NCI-H1092 treated with DMSO at 0.1 percent for 48 hours (cell line): ENCODE data around the gene CDHR2.
"Not testable (repeated sequence)": the region's sequence is repeated elsewhere in the genome, so short reads cannot be mapped to it uniquely, and the experiment has no call there.

Source experiments
- DNase-seq: peaks from one replicate; lab custom pipeline; 2025; lab: John Stamatoyannopoulos, UW

CDHR2 gene

DNA sequence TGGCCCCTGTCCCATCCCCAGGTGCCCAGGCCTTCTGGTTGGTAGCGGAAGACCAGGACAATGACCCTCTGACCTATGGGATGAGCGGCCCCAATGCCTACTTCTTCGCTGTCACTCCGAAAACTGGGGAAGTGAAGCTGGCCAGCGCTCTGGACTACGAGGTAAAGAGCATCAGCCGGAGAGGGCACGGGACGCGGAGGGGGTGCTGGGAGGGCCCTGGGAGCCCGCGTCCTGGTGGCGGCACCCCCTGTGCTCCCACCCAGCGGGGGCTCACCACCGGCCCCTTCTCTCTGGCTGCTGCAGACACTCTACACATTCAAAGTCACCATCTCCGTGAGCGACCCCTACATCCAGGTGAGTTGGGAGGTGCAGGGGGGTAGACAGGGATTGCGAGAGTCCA is 19.5 kb downstream of the CDHR2 start:
- no peak for DNase-seq

DNA sequence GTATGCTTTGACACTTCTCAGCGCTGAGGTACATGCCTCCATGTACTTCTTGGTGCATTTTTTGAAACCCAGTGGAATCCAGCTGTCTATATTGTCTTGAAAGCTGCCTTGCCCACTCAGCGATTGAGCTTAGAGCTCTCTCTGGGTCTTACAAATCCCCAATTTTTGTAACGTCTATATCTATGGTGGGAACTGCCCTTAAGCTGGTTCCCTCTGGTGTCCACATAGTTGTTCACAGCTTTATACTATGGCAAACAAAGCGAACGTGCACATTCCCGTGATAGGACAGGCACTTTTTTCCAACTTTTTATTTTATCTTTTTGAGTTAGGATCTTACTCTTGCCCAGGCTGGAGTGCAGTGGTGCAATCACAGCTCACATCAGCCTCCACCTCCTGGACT is 20.9 kb downstream of the CDHR2 start:
- no peak for DNase-seq

DNA sequence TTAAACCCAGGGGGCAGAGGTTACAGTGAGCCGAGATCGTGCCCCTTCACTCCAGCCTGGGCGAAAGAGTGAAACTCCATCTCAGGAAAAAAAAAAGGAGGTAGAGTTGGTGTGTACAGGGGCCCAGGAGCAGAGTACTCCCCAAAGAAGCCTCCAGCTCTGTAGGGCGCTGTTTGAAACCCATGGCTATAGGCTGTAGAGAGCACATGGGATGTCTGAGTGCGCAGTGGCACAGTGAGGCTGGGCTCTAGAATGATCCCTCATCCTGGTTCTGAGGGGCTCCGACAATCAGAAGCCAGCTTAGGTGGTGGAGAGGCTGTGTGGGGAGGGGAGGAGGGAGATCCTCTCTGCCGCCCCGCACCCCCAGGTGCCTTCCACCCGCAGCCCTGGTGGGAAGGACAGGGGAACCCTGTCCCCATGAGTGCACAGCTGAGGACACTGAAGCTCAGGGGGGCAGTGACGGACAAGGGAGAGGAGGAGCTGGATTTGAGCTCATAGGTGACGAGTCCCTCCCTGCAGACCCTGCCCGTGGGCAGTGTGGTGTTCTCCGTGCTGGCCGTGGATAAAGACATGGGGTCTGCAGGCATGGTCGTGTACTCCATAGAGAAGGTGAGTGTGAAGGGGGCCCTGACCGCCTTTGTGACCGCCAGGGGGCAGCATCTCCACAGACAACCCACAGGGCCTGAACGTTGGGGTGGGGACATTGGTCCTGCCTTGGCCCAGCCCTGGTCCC is 24.6 kb downstream of the CDHR2 start:
- peak; percentile 8 for DNase-seq

DNA sequence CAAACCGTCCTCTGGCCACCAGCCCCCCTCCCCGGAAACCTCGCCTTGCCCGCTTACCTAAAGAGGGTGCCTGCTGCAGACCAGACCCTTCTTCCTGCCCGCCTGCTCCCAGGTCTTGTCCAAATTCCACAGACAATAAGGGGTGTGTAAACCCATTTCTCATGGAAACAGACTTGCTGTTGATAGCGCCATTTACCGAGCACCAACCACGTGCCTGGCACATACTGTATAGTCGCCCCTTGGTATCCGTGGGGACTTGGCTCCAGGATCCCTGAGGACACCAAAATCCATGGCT is 25.1 kb downstream of the CDHR2 start:
- DNase-seq = no peak

DNA sequence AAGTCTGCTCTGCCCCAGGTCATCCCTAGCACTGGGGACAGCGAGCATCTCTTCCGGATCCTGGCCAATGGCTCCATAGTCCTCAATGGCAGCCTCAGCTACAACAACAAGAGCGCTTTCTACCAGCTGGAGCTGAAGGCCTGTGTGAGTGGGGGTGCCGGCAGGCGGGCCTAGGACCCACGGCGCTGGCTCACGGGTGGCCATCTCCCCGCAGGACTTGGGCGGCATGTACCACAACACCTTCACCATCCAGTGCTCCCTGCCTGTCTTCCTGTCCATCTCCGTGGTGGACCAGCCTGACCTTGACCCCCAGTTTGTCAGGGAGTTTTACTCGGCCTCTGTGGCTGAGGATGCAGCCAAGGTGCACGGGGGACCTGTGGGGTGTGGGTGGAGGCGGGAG is 25.9 kb downstream of the CDHR2 start:
- DNase-seq = no peak

DNA sequence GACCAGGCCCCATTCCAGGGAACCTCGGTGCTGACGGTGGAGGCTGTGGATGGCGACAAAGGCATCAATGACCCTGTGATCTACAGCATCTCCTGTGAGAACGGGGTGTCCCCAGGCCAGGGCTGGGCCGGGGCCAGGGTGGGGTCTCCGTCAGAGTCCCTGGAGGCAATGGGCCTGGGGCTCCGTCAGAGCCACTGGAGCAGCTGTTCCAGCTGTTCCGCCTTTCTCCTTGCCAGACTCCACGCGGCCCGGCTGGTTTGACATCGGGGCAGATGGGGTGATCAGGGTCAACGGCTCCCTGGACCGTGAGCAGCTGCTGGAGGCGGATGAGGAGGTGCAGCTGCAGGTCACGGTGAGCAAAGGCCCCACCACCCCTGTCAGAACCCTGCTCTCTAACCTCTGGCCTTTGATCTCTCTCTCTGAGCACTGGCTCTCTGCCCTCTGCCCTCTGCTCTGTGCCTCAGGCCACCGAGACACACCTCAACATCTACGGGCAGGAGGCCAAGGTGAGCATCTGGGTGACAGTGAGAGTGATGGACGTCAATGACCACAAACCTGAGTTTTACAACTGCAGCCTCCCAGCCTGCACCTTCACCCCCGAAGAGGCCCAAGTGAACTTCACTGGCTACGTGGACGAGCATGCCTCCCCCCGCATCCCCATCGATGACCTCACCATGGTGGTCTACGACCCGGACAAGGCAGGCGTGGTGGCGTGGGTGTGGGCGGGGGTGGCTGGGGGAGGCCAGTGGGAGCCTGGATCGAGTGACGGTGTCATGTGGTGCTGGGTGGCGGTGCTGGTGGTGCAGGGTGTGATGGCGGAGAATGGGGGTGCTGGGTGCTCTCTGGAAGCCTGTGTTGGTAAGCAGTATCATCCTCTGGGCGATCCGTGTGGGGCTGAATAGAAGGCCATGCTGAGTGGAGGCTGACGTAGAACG is 26.6 kb downstream of the CDHR2 start:
- DNase-seq = no peak

DNA sequence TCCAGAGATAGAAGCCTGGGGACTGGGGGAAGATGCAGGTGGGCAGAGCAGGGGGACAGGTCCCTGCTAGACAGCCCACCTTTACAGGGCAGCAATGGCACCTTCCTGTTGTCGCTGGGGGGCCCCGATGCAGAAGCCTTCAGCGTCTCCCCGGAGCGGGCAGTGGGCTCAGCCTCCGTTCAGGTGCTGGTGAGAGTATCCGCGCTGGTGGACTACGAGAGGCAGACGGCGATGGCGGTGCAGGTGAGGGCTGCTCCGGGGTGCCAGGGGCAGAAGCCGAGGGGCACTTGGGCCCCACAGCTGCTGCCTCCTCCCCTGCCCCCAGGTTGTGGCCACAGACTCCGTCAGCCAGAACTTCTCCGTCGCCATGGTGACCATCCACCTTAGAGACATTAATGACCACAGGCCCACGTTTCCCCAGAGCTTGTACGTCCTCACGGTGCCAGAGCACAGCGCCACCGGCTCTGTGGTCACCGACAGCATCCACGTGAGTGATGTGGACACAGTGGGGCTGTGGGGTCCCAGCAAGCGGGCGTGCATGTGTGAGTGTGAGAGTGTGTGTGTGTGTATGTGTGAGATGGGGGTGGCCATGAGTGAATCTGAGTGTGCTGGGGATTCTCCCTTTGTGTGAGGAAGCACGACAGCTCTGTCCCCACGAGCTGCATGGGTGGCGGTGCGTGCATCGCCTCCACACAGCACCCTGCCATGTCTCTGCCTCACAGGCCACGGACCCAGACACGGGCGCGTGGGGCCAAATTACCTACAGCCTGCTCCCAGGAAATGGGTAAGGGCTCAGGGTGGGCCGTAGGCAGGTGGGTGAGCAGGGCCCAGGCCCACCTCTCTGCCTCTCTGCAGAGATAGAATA is 28.4 kb downstream of the CDHR2 start:
- no peak for DNase-seq

DNA sequence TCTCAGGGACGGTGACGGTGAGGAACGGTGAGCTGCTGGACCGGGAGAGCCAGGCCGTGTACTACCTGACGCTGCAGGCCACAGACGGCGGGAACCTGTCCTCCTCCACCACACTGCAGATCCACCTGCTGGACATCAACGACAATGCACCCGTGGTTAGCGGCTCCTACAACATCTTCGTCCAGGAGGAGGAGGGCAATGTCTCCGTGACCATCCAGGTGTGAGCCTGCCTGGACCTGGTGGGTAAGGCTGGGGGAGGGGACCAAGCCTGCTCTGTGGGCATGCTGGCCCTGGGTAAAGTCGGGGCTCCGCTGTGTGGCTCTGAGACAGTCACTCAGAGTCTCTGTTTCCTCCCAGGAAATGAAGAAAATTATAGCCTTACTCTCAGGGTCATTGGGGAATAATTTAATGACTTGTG is 29.3 kb downstream of the CDHR2 start:
- DNase-seq = no peak

DNA sequence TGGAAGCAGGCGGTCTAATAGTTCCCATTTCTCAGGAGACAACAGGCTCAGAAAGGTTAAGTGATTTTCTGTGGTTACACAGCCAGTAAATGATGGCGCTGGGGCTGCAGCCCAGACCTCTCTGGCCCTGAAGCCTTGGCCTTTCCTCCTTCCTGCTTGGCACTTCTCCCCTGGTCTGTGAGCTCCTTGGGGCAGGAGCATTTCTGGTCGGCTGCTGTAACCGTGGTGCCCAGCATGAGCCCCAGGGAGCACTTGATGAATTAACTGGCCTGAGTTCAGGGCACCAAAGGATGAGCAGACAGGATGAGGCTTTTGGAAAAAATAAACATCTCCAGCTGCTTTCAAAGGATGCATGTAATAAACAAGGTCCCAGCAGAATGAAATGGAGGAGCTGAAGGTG is 30.2 kb downstream of the CDHR2 start:
- DNase-seq = no peak

DNA sequence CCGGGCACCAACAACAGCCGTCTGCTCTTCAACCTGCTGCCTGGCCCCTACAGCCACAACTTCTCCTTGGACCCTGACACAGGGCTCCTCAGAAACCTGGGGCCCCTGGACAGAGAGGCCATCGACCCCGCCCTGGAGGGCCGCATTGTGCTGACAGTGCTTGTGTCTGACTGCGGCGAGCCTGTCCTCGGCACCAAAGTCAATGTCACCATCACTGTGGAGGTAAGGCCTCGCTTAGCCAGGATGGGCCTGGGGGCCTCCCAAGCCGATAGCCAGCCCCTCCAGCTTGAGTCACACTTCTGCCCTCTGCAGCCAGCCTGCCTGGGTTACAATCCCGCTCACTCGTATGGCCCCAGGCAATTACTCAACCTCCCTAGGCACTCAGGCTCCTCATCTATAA is 32.2 kb downstream of the CDHR2 start:
- no peak for DNase-seq

DNA sequence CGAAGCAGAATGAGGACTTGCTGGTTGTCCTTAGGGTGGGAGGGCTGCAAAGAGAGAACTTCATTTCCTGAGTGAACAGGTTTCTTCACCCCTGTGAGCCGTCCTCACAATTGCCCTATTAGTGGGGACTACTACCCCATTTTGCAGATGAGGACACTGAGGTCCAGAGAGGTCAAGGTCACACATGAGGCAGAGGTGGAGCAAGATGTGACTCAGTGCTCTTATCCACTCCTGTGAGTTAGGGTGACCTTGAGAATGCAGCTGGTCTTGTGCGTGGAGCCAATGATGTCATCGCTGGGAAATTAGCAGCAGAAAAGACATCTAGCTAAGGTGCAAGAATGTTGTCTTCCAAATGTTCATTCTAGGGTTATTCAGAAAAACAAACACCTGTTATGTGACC is 33.9 kb downstream of the CDHR2 start:
- DNase-seq = no peak

DNA sequence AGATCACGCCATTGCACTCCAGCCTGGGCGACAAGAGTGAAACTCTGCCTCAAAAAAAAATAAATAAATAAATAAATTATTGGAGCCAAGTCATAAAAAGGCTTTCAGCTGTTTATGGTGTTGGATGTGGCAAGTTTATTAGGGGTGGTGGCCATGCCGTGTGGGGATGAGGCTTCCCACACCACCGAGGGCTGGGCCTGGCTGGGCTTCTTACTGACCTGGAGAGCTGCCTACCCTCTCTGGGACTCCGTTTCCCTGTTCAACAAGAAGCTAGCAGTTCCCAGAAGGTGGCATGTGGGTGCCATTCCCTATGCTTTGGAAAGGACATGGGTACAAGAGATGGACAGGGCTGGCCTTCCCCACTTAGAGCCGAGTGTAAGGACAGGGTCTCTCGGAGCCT is 38.3 kb downstream of the CDHR2 start:
- no peak for DNase-seq

DNA sequence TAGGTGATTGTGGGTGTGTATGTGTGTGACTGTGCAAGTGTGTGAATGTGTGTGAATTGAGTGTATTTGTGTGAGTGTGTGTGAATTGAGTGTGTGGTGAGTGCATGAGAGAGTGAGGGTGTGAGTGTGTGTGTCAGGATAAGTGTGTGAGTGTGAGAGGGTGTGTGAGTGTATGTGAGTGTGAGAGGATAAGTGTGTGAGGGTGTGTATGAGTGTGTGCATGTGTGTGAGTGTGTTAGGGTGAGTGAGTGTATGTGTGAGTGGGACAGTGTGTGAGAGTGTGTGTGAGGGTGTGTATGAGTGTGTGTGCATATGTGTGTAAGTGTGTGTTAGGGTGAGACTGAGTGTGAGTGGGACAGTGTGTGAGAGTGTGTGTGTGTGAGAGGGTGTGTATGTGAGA is 39.2 kb downstream of the CDHR2 start:
- DNase-seq = no peak

DNA sequence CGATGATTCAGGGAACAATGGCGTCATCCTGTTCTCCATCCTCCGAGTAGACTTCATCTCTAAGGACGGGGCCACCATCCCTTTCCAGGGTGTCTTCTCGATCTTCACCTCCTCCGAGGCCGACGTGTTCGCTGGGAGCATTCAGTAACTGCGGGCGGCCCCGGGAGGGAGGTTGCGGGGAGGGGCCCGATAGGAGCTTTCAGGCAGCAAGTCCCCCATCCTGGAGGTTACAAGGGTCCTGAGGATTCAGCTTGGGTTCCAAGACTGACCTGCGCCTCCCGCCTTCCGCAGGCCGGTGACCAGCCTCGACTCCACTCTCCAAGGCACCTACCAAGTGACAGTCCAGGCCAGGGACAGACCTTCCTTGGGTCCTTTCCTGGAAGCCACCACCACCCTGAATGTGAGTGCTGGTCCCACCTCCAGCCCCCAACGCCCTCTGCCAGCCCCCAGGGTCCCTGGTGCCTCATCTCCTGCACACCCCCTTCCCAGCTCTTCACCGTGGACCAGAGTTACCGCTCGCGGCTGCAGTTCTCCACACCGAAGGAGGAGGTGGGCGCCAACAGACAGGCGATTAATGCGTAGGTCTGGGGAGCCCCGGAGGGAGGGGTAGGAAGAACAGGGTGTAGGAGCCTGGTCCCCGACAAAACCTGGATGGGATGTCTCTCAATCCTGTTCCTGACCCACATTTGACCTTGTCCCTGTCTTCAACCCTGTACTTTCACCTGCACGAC is 40.1 kb downstream of the CDHR2 start:
- no peak for DNase-seq

DNA sequence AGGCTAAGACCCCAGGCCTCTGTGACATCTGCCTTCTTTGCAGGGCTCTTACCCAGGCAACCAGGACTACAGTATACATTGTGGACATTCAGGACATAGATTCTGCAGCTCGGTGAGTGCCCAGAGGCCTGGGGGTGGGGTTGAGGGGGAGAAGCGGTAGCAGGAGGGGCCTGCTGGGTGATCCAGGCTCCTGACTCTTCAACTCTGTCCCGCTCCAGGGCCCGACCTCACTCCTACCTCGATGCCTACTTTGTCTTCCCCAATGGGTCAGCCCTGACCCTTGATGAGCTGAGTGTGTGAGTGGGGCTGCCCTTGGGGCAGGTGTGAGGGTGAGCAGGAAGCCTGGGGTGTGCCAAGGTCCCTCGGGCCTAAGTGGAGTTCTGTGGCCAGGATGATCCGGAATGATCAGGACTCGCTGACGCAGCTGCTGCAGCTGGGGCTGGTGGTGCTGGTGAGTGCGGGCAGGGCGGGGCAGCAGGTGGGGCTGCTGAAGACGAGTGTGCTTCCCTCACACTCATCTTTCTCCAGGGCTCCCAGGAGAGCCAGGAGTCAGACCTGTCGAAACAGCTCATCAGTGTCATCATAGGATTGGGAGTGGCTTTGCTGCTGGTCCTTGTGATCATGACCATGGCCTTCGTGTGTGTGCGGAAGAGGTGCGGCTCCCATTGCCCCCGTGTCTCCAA is 41.0 kb downstream of the CDHR2 start:
- peak; percentile 6 for DNase-seq

DNA sequence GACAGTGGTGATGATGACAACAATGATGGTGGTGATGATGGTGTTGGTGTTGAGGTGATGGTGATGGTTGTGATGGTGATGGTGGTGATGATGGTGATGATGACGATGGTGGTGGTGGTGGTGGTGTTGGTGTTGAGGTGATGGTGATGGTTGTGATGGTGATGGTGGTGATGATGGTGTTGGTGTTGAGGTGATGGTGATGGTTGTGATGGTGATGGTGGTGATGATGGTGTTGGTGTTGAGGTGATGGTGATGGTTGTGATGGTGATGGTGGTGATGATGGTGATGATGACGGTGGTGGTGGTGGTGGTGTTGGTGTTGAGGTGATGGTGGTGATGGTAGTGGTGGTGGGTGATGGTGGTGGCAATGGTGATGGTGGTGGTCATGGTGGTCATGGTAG is 42.5 kb downstream of the CDHR2 start:
- not testable (repeated sequence) for DNase-seq

DNA sequence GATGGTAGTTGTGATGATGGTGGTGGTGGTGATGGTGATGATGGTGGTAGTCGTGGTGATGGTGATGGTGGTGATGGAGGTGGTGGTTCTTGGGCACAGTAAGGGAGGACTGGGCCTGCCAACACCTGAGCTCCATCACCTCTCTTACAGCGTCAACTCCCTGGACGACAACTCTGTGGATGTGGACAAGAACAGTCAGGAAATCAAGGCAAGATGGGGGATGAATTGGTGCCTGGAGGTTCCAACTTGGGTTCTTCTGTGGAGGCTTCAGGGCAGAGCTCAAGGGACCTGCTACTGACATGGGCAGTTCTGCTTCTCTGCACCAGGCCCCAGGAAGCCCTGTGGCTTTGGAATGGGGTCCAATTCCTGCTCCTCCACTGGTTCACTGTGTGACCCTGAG is 43.4 kb downstream of the CDHR2 start:
- no peak for DNase-seq

DNA sequence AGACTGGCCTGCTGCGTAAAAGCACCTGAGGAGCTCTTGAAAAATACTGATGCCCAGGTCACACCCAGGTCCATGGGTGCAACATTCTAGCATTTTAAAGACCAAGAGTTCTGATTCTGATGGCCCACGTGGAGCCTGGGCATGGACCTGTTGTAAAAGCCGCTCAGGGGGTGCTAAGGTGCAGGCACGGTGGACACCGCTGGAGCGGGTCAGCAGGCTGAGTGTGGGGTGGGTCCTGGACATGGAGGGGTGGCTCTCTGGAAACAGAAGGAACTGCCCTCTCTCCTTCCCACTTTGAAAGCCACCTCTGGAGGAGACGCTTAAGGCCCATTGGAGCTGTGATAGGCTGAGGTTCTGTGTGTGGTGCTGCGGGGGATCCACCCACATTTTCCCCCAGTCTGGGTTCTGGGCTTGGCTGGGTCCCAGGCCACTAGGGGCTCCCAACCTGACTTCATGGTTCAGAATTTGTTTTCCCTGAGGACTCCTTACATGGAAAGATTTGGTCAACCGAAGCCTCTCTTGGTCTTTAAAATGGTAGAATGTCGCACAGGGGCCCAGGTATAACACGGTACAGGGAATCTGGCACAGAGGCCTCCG is 44.2 kb downstream of the CDHR2 start:
- no peak for DNase-seq

DNA sequence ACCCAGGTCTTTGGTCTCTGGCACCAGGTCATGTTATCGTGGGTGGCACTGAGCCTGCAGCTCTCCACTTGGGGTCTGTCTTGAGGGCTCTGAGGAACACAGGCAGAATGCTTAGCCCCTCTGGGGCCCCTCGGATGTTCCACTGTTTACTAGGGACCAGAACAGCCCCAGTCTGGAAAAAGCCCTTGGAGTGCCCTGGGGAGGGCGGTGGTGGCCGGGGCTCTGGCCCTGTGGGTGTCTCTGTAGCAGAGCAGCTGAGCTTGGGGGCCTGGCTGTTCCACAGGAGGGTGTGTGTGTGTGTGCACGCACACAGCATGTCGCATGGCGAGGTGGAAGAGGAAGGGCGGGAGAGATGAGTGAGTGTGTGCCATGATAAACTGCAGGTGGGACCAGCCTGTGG is 45.4 kb downstream of the CDHR2 start:
- DNase-seq = no peak

DNA sequence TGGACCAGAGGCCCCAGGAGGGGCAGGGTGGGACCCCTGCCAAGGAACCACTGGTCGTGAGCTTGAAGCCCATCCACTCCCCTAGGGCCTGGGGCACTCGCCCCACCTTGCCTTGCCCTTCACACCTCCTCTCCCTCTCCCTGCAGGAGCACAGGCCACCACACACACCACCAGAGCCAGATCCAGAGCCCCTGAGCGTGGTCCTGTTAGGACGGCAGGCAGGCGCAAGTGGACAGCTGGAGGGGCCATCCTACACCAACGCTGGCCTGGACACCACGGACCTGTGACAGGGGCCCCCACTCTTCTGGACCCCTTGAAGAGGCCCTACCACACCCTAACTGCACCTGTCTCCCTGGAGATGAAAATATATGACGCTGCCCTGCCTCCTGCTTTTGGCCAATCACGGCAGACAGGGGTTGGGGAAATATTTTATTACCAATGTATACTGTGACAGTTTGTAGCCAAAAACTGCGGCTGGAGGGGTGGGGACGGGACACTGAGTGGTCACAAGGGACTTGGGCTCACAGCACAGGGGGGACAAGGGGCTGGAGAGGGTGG is 46.3 kb downstream of the CDHR2 start:
- DNase-seq = no peak
